ENCODE results near the gene SPRN.
"Not testable (repeated sequence)": the region's sequence is repeated elsewhere in the genome, so short reads cannot be mapped to it uniquely, and the experiment has no call there.

Gene SPRN

GRCh38 chr10:133383551-133383950, 40.9 kb downstream of the SPRN start:
- DNase-seq: no peak

- no peak for DNase-seq
Measured at GRCh38 chr10:133381036-133381435, 43.4 kb downstream of the SPRN start.

GRCh38 chr10:133379801-133380666, 44.4 kb downstream of the SPRN start:
- no peak for DNase-seq

- DNase-seq: peak; percentile 76
Measured at GRCh38 chr10:133379152-133379800, 45.1 kb downstream of the SPRN start, which contains the start of gene PAOX. Gene PAOX (plus strand): TSS chr10:133379262. CDS start chr10:133379317, 55 bp downstream.

- peak; percentile 91 for DNase-seq
Measured at GRCh38 chr10:133378251-133379096, 46.0 kb downstream of the SPRN start.

- no peak for DNase-seq
Measured at GRCh38 chr10:133377818-133378250, 46.6 kb downstream of the SPRN start.

GRCh38 chr10:133377025-133377817, 47.2 kb downstream of the SPRN start:
- DNase-seq: no peak

- DNase-seq: not testable (repeated sequence)
Measured at GRCh38 chr10:133376183-133376582, 48.2 kb downstream of the SPRN start.

GRCh38 chr10:133375357-133376115, 48.9 kb downstream of the SPRN start:
- DNase-seq: no peak

- DNase-seq: peak; percentile 92
Measured at GRCh38 chr10:133373174-133374090, 51.0 kb downstream of the SPRN start, which contains the start of gene ECHS1. Gene ECHS1 (minus strand): TSS chr10:133373354. CDS start chr10:133373333, 21 bp downstream.

- no peak for DNase-seq
Measured at GRCh38 chr10:133372507-133372906, 51.9 kb downstream of the SPRN start.
